SU-DHL-6 (cell line): ENCODE data around the gene SYT7.

Experiments used
- H2AFZ ChIP-seq: fragments of 200-600 bp; sonication (generic); 2 replicates; pipeline ENCODE4 v1.6.1; 2014; ENCODE audit warnings: low read depth, mild to moderate bottlenecking, moderate library complexity, mixed read lengths, antibody characterized with exemption, low read length; ENCODE audit not compliant: severe bottlenecking
- H3F3A ChIP-seq: fragments of 200-600 bp; shearing (Covaris generic); 2 replicates; pipeline ENCODE4 v1.6.0; 2016; ENCODE audit warnings: antibody characterized with exemption, mild to moderate bottlenecking; ENCODE audit not compliant: insufficient read depth
- H3K27ac ChIP-seq: fragments of 200-600 bp; sonication (generic); 2 replicates; pipeline ENCODE4 v1.5.1; 2016; ENCODE audit warnings: low read depth, mild to moderate bottlenecking, low read length, moderate library complexity, mixed read lengths
- H3K27me3 ChIP-seq: fragments of 200-600 bp; sonication (generic), shearing (Covaris generic); 2 replicates; pipeline ENCODE4 v1.6.0; 2014; ENCODE audit warnings: mild to moderate bottlenecking, low read length
- H3K36me3 ChIP-seq: fragments of 200-600 bp; sonication (generic); 2 replicates; pipeline ENCODE4 v1.6.1; 2014; ENCODE audit warnings: mild to moderate bottlenecking, low read length, mixed read lengths
- H3K4me2 ChIP-seq: fragments of 300-600, 200-600 bp; shearing (Covaris generic), sonication (generic); 2 replicates; pipeline ENCODE4 v1.6.0; 2014; ENCODE audit warnings: low read length, low read depth, mild to moderate bottlenecking; ENCODE audit not compliant: poor library complexity, severe bottlenecking
- H3K4me3 ChIP-seq: fragments of 200-600 bp; sonication (generic); 2 replicates; pipeline ENCODE4 v1.5.1; 2014; ENCODE audit warnings: antibody characterized with exemption, low read length, mild to moderate bottlenecking, mixed read lengths; ENCODE audit not compliant: insufficient read depth, poor library complexity, severe bottlenecking
- H3K79me2 ChIP-seq: fragments of 200-600 bp; sonication (generic); 2 replicates; pipeline ENCODE4 v1.6.1; 2014; ENCODE audit warnings: mild to moderate bottlenecking, low read length, moderate library complexity; ENCODE audit not compliant: insufficient read depth
- H3K9ac ChIP-seq: fragments of 200-600 bp; sonication (generic); 2 replicates; pipeline ENCODE4 v1.7.0; 2014; ENCODE audit warnings: mild to moderate bottlenecking, low read length
- H3K9me2 ChIP-seq: fragments of 200-600 bp; sonication (generic); replicated peaks from 2 replicates; pipeline ENCODE4 v1.6.1; 2014; ENCODE audit warnings: low read length; ENCODE audit not compliant: insufficient read depth
- H3K9me3 ChIP-seq: fragments of 200-600 bp; sonication (generic); 2 replicates; pipeline ENCODE4 v1.6.1; 2014; ENCODE audit warnings: low read length, mixed read lengths; ENCODE audit not compliant: insufficient read depth
- H4K20me1 ChIP-seq: fragments of 200-600 bp; sonication (generic); 2 replicates; pipeline ENCODE4 v1.6.1; 2014; ENCODE audit warnings: low read depth, mild to moderate bottlenecking, antibody characterized with exemption, low read length, moderate library complexity, mixed read lengths
- EZH2phosphoT487 ChIP-seq: fragments of 200-600 bp; sonication (generic), shearing (Covaris generic); conservative IDR thresholded peaks from 2 replicates; pipeline ENCODE4 v1.6.1; 2018; ENCODE audit warnings: mild to moderate bottlenecking, antibody characterized with exemption, low read length, moderate library complexity, mixed read lengths
- TF ChIP-seq, protein P1 (sequence below): fragments of 200-600 bp; sonication (generic); IDR thresholded peaks from one replicate; pipeline ENCODE4 v1.5.1; 2017; ENCODE audit warnings: antibody characterized with exemption, mild to moderate bottlenecking, low read length, moderate library complexity; ENCODE audit not compliant: insufficient read depth, poor library complexity, severe bottlenecking

The SYT7 gene

DNA sequence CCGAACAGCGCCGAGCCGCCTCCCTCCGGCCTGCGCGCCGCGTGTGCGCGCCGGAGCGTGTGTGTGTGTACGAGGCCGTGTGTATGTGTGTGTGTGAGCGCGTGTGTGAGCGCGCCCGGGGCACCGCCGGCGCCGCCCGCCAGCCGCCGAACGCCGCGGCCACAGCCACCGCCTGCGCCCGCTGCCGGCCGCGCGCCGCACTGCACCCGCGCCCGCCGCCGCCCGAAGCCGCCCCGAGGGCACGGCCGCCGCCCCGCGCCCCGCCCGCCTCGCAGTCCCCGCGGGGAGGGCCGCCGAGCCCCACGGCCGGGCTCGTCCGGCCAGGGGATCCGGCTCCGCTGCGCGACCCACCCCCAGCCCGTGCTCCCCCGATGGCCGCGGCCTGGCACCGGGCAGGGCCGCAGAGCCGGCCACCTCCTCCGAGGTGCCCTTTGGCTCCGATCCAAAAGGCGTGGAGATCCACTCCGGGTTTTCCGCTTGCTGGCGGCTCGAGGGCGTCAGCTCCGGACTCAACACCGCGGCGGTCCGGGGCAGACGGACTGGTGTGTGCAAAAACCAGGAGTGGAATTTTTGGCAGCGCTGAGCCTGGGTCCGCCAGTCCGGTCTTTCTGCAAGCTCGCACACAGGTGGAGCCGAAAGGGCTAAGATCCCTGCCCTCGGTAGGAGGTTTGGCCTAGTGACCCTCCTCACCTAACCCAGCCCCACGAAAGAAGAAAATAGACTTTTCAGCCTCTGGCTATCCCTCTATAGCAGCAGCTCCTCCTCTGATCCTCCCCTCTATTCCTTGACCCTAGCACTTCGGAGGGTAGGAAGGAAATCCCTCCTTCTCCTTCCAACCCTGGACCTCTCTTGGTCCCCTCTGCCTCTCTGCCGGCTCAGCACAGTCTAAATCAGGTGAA, at the start of gene SYT7:
TSS of gene SYT7 (minus strand) at position 47 of the 899 bp plus-strand sequence. CDS start 256 bp downstream, outside the sequence.
- Histone ChIP-seq H3K27me3 (no peaks in the 10 kb centered on the region; the same call in 1 of the 2 replicates), H3K9ac (peak within 1 kb of the TSS; percentile 30; the same call in 1 of the 2 replicates)

DNA sequence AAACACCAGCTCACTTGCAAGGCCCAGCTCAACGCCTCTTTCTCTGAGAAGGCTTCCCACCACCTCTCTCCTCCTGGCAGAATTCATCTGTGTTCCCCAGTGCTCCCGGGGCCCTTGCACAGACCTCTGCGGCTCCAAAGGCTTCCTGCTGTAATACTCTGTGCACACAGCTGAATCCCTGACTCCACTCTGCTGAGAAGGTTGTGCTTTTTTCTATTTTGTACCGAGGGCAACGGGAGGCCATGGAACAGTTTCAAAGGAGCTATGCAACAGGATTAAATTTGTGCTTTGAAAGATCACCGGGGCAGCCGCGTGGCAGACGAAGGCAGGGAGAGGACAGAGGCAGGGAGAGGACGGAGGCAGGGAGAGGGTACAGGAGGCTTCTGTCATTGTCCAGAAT, 49.2 kb upstream of the SYT7 start:
- Histone ChIP-seq H3K9me2 (no peaks in the 10 kb centered on the region), H3K27me3 (no peaks in the 10 kb centered on the region), H3K9me3 (no peaks in the 10 kb centered on the region), H3K27ac (no peak overlapping the region), H3K4me3 (no peak overlapping the region), H3F3A (no peaks in the 10 kb centered on the region), H2AFZ (no peak overlapping the region), H4K20me1 (no peaks in the 10 kb centered on the region), H3K9ac (no peak overlapping the region), H3K4me2 (no peak overlapping the region), H3K79me2 (no peaks in the 10 kb centered on the region), H3K36me3 (no peaks in the 10 kb centered on the region)
- TF ChIP-seq, protein P1, sequence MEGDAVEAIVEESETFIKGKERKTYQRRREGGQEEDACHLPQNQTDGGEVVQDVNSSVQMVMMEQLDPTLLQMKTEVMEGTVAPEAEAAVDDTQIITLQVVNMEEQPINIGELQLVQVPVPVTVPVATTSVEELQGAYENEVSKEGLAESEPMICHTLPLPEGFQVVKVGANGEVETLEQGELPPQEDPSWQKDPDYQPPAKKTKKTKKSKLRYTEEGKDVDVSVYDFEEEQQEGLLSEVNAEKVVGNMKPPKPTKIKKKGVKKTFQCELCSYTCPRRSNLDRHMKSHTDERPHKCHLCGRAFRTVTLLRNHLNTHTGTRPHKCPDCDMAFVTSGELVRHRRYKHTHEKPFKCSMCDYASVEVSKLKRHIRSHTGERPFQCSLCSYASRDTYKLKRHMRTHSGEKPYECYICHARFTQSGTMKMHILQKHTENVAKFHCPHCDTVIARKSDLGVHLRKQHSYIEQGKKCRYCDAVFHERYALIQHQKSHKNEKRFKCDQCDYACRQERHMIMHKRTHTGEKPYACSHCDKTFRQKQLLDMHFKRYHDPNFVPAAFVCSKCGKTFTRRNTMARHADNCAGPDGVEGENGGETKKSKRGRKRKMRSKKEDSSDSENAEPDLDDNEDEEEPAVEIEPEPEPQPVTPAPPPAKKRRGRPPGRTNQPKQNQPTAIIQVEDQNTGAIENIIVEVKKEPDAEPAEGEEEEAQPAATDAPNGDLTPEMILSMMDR, result no peak
- TF ChIP-seq EZH2phosphoT487, result no peak

More for the DNA sequence above, at the start of gene SYT7:
- Histone ChIP-seq H3K79me2 (no peaks in the 10 kb centered on the region), H3K9me2 (no peaks in the 10 kb centered on the region), H3F3A (no peaks in the 10 kb centered on the region), H3K9me3 (no peaks in the 10 kb centered on the region), H4K20me1 (no peaks in the 10 kb centered on the region), H3K4me3 (peak within 1 kb of the TSS; percentile 38), H3K36me3 (no peaks in the 10 kb centered on the region), H2AFZ (no peak within 1 kb of the TSS), H3K4me2 (peak within 1 kb of the TSS; percentile 41), H3K27ac (no peak within 1 kb of the TSS)
- TF ChIP-seq EZH2phosphoT487, result no peak
- TF ChIP-seq, protein P1, result no peak

GRCh38 chr11:61629082-61629833, 48.4 kb upstream of the SYT7 start:
- no peak overlapping the region for H3K9ac ChIP-seq
- H3K4me2 ChIP-seq, result no peak overlapping the region
- H3F3A ChIP-seq, result no peaks in the 10 kb centered on the region
- no peaks in the 10 kb centered on the region for H3K9me3 ChIP-seq
- H3K4me3 ChIP-seq, result no peak overlapping the region
- no peaks in the 10 kb centered on the region for H3K27me3 ChIP-seq
- no peaks in the 10 kb centered on the region for H4K20me1 ChIP-seq
- no peaks in the 10 kb centered on the region for H3K36me3 ChIP-seq
- H2AFZ ChIP-seq, result no peak overlapping the region
- no peak overlapping the region for H3K27ac ChIP-seq
- H3K9me2 ChIP-seq, result no peaks in the 10 kb centered on the region
- TF ChIP-seq EZH2phosphoT487, result no peak
- TF ChIP-seq, protein P1, result no peak
- H3K79me2 ChIP-seq, result no peaks in the 10 kb centered on the region
